T-helper 1 cell treated with Interleukin-12 subunit alpha and Interleukin-12 subunit beta and Interleukin-4 antibody, amounts not matched to agents 30 ng/mL and 1 ng/mL, for 36 hours (primary cell): Measurements from ENCODE around the gene SMIM29. TPM values are rescaled to one million over a fixed set of nuclear protein-coding genes. Genes with fewer than 3 reads are reported as not detected.
"Not testable (repeated sequence)": the region's sequence is repeated elsewhere in the genome, so short reads cannot be mapped to it uniquely, and the experiment has no call there.

Experiments
- intact Hi-C: fragments of 100-400 bp; cut with micrococcal nuclease; formaldehyde crosslinking; loops from one replicate; pipeline ENCODE4 v1.15.1; 2024
- total RNA-seq: library from RNA; stranded (reverse); gene quantifications from 2 replicates; pipeline ENCODE4 v1.2.3, GENCODE V29; 2022

Gene SMIM29
- total RNA-seq = 31.4 and 32.5 TPM in 2 replicates

- intact Hi-C loops = loop anchor here (1.0 to 5.0 kb wide), 12 partner anchors 13 to 640 kb away; partner anchors contain the start of genes ANKS1A, HMGA1, NUDT3 and RPS10
Measured at GRCh38 chr6:34248727-34249468, at the start of gene SMIM29. Gene SMIM29 (minus strand): TSS chr6:34249006. CDS start chr6:34247791, 1,215 bp downstream.

DNA sequence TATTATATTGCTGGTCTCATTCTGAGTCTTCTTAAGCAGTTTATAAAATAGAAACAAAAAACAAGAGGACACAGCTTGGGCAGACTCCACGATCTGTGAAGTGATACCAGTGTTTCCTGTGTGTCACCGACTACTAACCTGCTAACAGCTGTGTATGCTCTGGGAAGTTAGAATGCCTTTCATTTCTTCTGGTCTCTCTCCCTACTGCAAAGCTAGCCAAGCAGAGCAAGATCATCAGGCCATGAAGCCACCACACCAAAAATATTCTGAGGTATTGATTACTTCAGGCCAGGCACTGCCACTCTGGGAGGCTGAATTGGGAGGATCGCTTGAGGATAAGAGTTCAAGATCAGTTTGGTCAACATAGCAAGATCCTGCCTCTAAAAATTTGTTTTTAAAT lies 46.9 kb upstream of the SMIM29 start:
- intact Hi-C loops = no loop called here

GRCh38 chr6:34292954-34293353 lies 44.1 kb upstream of the SMIM29 start:
- intact Hi-C loops = no loop called here

- intact Hi-C loops = no loop called here
Measured at GRCh38 chr6:34289137-34289536, 40.3 kb upstream of the SMIM29 start.

DNA sequence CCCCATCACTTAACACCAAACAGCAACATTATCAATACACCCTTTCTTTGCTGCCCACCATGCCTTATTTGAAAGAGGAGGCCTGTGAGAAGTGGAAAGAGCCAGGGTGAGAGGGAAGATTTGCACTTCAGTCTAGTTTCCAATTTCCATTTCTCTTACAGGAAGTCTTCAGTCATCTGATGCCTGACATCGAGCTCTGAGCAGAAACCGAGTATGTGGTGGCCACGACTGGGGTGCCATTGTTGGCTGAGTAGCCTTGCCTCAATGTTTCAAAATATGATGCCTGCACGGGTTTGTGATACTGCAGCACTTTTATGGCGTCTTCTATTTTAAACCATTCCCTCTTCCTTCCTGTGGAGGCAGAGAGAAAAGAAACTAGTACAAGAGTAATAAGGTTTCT lies 39.8 kb upstream of the SMIM29 start:
- intact Hi-C loops = no loop called here

DNA sequence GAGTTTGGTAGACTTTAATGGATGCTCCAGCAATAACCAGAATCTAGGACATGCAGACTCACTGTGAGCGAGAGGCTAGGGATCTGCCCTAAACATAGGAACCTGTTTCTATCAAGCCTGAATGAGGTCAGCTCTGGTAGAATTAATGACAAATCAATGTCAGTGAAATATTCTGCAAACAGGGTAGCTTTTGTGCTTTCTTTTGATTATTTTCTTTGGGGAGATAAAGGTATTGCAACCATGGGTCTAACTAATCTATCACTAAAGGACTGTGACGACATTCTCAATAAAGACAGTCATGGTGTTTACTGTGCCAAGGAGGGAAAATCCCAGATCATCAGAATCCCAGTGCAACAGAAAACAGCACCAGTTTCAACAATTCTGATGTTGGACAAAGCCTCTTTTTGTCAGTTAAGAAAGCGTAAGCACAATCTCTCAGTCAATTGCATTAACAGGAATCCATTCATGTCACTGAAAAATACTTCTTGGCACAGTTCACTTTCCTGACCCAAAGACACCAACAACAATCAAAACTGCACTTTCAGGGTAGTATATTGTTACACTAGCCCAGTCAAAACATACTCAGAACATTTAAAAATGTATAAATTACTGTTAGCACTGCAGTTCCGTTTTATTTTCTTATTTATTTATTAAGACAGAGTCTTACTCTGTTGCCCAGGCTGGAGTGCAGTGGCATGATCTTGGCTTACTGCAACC lies 36.8 kb upstream of the SMIM29 start:
- intact Hi-C loops = no loop called here

DNA sequence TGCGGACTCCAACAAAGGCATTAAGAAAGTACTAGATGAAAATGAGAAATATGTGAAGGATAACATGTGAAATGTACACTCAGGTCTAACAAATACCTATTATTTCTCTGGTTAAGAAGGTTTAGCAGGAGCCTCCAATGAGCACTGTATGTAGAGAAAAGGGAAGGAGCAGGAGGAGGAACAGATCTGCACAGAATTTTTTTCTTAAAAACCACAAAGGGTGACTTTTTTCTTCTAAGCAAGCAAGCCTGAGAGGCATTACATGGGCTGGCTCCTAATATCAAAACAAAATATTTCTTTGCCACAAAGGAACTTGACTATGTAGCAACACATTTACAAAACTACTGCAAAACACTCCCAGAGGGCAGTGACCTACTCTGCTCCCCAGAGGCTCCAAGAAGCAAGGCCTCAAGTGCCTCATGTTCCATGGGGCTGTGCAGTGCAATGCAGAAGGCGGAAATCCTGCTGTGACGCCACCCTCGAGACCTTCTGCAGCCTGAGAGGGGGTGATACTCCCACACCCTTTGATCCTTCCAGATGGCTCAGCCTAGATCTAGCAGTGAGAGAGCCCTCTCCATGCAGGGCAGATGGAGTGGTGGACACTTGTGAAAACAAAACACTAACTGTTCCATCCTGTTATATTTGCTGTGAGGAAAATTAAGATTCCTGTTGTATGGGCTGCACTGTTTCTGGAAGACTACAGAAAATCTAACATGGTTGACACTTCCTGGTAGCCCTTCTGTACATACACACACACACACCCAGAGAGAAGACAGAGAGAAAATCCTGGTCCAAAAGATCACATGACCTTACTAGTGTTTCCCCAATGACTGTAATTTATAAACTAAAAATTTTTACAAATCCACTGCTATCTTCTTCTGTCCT lies 36.0 kb upstream of the SMIM29 start:
- intact Hi-C loops = no loop called here

GRCh38 chr6:34281702-34282334 lies 33.0 kb upstream of the SMIM29 start:
- intact Hi-C loops = no loop called here

DNA sequence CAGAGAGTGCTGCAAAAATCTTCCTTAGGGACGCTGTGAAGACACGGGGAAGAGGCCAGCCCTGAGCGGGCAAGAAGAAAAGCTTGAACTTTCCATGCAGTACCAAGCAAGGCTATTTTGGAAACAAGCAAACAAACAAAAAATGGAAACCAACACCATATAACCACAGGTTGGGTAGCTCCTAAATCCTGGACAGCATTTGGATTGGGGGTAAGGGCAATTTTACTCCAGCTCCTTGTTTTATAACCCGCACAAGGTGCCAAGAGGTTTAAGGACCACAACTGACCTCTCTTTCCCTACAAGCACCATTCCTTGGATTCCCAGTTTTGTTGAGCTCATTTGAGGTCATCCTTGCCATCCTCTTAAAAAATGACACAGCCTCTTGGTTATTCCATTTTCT lies 31.4 kb upstream of the SMIM29 start:
- intact Hi-C loops = no loop called here

- intact Hi-C loops = no loop called here
Measured at GRCh38 chr6:34278833-34279232, 30.0 kb upstream of the SMIM29 start.

DNA sequence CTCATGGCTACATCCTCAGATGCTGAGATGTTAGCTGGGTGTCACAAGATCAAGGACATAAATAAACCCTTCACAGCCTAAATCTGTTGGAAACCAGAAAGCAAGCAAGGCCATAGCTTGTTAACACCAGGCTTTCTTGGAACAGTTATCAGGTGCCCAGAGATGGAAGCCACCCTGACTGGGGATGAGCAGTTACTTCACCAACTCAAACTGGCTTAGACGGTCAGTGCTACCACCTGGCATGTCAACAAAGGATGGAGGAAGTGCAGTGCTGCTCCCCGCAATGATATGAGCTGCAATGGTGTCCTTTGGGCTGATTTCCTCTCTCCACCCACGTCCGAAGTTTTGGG lies 28.9 kb upstream of the SMIM29 start:
- intact Hi-C loops = no loop called here

DNA sequence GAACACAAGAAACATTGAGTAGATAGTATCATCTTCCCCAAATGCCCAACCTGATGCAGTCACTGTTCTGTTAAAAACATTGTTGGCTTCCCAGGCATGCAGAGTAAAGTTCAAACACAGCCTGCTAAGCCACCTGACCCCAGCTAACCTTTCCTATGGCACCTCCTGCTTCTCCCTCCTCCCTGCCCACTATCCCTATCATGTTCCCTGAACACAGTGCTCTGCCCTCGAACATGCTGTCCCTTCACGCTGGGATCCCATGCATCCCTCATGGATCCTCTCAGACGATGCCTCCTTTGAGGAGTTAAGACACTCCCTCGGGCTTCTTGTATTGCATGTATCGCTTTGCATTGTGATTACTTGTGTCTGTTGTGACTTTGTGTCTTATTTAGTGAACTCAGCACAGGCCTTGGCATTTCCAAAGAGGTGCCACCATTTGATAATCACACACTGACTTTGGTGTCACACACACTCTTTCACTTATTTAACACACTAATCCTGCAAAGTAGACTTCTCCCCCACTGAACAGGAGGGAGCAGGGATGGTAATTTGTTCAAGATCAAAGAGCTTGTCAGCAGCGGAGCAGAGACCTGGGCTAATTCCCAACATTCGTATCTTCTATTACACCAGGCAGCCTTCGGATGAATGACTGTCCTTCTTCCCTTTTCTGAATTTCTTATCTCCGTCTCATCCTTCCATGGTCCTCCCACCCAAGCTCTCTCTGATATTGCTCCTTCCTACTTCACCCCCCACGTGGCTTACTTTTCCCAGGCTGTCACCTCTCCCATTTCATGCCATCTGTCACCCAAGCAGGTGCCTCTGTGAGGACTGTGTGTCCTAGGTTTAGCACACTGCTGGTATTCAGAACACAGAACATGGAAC lies 28.3 kb upstream of the SMIM29 start:
- intact Hi-C loops = no loop called here

DNA sequence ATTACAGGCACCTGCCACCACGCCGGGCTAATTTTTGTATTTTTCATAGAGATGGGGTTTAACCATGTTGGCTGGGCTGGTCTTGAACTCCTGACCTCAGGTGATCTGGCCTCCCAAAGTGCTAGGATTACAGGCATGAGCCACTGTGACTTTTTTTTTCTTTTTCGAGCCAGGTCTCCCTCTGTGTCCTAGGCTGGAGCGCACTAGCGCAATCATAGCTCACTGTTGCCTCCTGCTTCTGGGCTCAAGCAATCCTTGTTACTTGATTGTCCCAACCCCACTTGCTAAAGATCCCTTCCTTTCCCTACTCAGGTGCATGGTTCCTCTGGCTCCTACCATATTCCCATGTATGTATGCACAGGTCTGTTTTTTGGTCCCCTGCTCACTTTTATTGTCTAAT lies 27.4 kb upstream of the SMIM29 start:
- intact Hi-C loops = no loop called here

- intact Hi-C loops = no loop called here
Measured at GRCh38 chr6:34275128-34275804, 26.5 kb upstream of the SMIM29 start.

- intact Hi-C loops = no loop called here
Measured at GRCh38 chr6:34274129-34274528, 25.3 kb upstream of the SMIM29 start.

DNA sequence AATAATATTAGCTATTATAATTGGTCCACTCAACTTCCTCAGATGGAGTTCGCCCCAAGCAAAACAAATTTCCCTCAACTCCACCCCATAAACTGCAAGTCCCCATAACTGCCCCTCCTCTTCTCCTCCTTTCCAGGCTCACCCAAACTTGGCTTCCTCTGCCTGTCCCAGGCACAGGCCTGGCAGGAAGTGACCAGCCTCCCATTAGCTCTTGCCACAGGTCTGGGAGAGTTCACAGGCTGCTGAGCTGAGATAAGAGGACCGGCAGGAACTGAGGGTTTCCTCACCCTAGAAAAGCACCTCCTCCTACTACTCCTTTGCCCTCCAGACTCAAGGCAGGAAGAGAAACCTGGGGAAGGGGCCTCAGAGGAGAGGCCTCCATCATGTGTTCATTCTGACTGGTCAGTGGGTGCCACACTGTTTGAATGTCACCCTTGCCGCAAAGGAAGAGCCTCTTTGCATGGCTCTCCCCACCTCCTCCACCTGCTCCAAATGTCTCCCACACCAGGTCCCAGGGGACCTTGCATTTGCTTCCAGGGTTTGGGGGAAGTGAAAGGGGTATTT lies 24.5 kb upstream of the SMIM29 start:
- intact Hi-C loops = no loop called here

- intact Hi-C loops = no loop called here
Measured at GRCh38 chr6:34272013-34272926, 23.5 kb upstream of the SMIM29 start.

DNA sequence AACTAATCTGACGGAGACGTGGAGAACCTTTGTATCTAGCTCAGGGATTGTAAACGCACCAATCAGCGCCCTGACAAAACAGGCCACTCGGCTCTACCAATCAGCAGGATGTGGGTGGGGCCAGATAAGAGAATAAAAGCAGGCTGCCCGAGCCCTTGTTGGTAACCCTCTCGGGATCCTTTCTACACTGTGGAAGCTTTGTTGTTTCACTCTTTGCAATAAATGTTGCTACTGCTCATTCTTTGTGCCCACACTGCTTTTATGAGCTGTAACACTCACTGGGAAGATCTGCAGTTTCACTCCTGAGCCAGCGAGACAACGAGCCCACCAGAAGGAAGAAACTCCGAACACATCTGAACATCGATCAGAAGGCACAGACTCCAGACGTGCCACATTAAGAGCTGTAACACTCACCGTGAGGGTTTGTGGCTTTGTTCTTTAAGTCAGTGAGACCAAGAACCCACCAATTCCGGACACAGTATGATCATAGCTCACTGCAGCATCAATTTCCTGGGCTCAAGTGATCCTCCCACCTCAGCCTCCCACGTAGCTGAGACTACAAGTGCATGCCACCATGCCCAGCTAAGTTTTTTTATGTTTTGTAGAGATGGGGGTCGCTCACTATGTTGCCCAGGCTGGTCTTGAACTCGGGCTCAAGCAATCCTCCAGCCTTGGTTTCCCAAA lies 21.0 kb upstream of the SMIM29 start:
- intact Hi-C loops = not testable (repeated sequence)
